HUDEP-2 (cell line): Measurements from ENCODE around the gene BMF.
"Not testable (repeated sequence)": the region's sequence is repeated elsewhere in the genome, so short reads cannot be mapped to it uniquely, and the experiment has no call there.

Source experiments
- DNase-seq, 76 experiments: peaks; one replicate each; lab custom pipeline; 2025; ENCODE audit not compliant: unreplicated experiment in 76 of 76; lab: John Stamatoyannopoulos, UW

BMF gene, protein sequence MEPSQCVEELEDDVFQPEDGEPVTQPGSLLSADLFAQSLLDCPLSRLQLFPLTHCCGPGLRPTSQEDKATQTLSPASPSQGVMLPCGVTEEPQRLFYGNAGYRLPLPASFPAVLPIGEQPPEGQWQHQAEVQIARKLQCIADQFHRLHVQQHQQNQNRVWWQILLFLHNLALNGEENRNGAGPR

DNA sequence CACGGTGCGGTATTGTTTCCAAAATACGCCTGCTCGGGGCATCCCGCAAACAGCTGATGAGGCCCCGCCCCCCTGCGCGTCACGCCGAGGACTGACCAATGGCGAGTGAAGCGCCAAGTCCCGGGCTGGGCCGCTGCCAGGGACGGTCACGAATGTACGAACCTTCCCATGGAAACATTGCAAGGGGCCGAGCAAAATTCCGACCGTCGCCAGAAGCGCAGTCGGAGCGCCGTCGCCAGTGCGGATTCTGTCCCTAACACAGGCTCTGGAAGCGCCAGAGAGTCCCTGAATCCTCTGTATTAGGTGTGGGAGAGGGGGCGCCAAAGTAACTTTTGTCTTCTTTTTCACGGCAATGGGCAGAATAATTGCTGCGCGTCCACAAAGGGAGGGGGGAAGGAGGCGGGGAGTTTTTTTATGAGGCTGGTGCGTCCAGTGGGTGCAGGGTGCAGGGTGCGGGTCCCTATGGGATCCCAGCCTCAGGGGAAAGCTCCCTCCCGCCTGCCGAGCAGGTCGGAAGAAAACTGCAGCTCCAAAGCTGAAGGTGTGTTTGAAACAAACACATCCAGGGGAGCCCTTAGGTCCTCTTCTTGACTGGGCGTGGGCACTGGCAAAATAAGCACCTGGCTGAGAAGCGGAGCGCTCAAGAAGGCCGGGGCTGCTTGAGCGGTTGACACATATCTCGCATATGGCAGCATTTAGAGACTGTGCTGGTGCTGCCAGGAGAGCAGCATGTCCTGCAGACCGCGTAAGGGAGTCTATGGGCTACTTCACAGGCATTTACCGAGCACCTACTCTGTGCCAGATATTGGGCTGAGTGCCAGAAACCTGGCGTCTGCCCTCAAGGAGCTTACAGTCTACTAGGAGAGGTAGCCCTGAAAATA, at the start of gene BMF:
TSS of gene BMF (minus strand) at position 25 of the 881 bp plus-strand sequence. CDS start 2,793 bp downstream, outside the sequence.
- peak in 75 of 76 experiments; percentile 78 to 99 (median 98) for DNase-seq

DNA sequence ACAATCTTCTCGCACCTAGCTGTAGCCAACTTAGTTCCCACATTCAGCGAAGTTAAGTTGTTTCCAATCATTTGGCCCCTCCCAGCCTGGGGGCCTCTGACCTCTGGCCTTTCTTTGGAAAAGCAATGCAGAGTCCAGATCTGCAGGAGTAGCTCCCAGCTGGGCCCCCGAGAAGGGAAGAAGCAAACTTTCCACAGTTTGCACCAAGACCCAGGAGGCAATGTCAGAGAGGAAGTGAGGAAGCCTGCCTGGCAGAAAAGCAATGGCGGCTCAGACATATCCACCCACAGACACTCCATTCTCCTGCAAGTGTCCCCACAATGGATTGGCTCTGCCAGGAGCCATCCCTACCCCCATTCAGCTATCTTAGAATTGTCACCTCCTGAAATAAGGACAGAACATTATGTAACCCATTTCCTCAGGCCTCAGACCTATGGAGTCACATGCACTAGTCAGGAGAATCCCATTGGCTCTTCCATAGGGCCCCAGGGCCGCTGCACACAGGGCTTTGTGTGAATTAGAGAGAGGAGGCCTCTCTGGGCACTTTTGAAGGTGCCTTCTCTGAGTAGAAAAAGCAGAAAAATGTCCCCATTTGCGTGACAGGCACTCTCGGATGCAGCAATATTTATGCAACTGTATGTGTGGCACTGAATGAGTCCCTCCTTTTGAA, 49.2 kb upstream of the BMF start:
- DNase-seq = no peak

DNA sequence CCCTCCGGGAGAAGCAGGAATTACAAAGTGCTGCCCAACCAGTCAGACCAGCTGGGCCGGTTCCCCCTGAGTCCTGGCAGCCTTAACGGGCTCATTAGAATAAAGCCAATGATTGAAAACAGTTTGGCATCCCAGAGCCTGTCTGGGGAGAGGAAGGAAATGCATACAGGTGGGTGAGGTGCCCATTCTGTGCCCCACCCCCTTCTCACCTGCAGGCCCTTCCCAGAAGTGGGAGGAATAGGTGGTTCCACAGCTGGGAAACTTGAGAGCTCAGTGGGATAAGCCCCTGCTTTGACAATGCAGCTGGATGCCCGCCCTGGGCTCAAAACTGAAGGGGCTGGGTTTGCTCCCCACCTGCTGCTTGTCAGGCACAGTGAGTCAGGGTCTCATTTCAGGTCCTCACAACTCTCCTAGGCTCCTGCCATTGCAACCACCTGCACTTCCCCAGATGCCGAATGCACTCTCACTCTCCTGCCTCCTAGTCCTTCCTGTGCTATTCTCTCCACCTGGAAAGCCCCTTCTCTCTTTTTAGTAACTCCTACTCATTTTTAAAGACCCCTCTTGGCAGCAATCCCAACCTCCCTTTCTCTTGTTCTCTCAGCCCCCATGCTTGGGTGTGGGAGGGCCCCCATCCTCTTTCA, 46.7 kb upstream of the BMF start:
- DNase-seq = no peak

DNA sequence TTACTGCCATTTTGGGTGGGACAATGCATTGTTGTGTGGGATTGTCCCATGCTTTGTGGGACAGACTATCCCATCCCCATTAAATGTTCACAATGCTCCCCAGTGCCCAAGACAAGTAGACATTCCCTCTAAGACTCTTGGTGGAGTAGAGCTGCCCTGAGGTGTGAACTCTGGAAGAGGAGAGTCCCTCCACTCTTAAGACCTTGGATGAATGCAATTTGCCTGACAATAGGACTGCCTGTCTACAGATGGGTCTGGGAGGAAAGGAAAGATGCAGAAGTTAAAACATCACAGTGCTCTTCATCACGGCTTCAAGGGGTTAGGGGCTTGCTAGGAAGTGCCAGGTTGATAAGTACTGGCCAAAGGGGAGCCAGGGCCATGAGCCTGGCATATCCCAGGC, 46.1 kb upstream of the BMF start:
- not testable (repeated sequence) for DNase-seq

DNA sequence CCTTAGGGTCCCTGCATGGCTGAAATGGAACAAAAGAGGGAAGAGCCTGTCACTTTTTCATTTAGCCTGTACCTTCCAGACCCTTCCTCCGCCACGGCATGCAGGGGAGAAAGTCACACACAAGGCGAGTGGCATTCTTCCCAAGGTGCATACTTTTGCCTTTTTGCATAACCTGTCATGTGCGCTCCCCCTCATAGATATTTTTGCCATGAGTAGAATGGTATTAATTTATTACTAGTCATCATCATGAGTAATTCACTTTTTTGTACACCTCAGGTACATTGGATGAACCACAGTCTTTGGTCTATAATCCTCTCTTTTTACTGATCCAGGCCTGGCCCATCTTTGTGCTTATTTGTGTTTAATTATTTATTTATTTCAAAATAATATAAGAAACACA, 43.3 kb upstream of the BMF start:
- DNase-seq = no peak

DNA sequence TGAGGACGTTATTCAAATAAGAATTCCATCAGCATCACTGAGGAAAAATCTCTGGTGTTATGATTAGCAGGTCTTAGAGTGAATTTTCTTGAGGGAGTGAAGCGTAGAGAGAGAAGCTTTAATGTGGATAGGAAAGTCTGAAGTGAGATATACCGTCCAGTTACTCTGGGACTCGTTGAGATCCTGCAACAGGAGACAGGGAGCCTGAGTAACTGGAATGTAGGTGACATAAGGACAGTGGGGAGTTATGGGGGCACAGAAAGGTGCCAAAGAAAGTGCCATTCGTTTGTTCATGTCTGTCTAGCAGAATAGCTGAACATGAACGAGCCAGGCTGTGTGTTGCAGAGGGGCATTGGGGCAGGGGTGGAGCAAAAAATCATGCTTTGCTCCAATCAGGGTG, 42.8 kb upstream of the BMF start:
- no peak for DNase-seq

DNA sequence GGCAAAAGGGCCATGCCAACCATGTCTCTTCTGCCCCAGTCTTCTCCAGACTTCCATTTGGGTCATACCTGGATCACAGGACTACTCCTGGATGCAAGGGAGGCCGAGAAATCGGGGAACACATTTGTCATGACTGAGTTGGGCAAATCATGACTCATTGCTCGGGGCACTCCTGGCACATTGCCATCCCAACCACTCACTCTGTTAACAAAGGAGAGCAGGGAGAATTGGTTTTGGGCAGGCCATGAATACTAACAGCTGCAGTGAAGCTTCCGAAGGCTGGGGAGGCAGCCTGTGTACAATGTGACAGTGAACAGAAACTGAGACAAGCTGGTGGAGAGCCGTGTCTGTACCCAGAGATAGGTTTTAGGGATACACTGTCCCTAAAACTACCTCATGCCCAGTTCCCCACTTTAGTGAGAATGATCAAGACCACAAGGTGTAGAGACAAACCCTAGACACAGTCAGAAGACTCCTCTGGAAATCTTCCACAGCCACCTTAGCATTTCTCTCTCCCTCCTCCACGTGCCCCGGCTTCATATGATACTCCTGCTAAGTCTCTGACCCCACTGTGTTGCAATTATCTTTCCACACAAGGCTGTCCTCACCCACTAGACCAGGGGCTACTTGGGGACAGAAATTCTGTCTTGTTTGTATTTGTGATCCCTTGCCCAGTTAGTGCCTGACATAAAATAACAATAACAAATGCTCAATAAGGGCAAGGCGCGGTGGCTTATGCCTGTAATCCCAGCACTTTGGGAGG, 41.7 kb upstream of the BMF start:
- DNase-seq = peak in 22 of 76 experiments; percentile 7 to 34 (median 19)

DNA sequence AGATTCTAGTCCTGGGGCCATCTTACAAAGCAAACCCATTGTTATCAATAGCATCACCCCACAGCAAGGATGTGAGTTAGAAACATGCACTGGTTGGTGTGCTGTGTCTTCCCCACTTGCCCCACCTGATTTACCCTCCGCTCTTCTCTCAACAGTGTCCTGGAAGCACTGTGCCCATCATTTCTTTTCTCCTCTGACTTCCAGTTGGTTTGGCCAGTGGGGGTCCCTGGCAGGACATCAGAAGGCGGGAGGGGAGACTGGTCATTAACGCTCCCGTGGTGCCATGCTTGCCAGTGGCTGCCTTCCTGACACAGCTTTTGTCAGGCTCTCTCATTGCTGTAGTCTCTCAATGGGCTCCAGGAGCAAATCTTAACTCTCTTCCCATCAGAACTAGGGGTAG, 40.7 kb upstream of the BMF start:
- no peak for DNase-seq

DNA sequence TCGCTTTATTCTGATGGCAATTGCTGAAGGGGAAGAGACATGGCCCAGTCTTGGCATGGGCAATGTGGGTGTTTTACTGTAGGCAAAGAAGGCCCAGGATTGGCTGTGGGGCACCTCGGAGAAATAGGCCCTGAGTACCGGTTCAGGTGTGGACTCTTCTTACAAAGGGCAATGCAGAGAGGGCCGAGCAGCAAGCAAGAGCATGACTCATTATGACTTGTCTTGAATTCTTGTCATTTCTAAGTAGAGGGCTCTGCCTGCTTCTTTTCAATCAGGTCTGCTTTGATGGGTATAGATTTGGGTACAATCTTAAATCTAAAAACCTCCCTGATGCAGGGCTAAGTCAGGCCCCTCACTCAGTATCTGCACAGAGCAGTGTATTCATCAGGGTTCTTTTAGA, 37.4 kb upstream of the BMF start:
- no peak for DNase-seq

DNA sequence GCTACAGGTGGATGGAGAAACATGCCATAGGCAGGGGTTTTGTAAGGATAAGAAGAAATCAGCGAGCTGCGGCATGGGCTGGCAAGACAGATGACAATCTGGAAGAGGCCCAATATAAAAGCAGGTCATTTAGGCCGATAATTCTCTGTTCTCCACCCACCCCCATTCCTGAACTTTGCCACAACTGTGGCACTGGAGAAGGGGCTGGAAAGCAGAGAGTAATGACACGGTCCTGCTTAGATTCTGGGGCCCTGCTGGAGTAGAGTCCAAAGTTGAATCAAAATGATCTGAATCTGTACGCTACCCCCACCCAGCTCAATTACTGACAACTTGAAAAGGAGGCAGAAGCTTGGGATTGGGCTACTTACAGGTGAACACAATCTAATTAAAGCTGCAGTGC, 33.7 kb upstream of the BMF start:
- no peak for DNase-seq

DNA sequence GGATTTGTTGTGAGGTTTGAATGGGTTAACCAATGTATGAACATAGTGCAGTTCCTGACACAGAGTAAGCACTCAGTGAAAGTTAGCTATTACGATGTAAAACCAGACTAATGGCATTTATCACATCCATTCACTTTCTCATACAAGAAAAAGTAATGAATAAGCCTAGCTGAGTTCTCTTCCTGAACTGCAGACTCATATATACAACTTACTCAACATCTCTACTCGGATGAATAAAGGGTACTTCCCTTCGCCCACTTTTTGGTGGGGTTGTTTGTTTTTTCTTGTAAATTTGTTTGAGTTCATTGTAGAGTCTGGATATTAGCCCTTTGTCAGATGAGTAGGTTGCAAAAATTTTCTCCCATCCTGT, 29.5 kb upstream of the BMF start:
- DNase-seq = not testable (repeated sequence)

DNA sequence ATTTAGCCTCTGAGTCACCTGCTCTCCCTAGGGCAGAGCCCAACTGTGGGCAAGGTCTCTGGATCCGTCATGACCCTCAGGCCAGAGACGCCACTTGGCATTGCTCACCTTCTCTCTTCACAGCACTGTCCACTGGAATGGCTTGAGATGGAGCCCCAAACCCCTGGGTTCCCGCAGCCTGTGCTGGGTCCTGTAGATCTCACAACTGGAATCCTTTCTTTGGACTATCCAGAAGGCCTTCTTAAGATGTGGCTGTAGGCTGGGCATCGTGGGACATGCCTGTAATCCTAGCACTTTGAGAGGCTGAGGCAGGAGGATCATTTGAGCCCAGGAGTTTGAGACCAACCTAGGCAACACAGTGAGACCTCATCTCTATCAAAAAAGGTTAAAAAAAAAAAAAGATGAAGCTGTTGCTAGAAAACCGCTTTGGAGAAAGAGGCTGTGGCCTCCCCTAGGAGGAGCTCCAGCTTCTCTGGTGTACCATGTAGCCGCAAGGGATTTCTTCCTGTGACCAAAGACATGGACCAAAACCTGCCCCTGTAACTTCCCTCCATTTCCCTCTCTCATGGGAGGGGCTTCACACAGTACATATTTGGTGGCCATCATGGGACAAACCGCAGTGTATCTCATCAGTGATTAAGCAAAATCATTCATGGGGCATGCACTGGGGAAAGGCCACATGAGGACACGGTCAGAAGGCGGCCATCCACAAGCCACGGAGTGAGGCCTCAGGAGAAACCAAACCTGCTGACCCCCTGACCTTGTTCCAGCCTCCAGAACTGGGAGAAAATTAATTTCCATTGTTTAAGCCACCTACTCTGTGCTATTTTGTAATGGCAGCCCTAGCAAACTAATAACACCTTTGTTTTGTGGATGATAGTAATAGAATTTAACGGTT, 28.9 kb upstream of the BMF start:
- DNase-seq = no peak

DNA sequence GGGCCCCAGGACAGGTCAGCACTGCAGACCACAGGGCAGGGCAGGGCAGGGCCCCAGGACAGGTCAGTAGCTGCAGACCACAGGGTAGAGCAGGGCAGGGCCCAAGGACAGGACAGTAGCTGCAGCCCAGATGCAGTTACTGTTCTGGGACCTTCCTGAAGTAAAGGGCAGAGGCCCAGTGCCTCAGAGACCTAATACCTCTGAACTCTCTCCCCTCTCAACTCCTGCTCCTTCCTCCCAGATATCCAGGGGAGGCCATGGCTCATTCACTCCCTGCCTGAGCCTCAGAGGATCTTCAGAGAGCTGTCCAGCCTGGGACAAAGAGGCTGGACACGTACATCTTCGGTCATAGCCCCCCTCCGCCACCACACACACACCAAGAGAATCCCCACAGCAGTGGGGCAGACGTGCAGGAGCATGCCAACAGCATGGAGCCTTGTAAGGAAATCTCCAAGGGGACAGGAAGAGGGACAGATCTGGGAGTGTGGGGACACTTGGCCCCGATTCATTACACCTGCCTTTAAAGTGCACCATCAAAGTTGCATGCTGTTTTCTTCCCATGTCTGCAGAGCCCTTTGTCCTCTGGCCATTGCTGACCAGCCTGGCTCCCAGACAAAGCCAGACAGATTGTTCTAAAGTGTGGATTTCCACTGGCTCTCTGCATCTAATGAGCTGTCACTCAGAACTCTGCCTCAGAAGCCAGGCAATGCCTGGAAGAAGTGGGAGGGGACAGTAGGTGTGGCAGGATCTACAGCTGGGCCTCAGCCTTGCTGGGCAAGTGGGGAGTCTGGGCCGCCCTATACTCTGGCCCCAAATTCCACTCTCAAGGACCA, 28.0 kb upstream of the BMF start:
- no peak for DNase-seq

DNA sequence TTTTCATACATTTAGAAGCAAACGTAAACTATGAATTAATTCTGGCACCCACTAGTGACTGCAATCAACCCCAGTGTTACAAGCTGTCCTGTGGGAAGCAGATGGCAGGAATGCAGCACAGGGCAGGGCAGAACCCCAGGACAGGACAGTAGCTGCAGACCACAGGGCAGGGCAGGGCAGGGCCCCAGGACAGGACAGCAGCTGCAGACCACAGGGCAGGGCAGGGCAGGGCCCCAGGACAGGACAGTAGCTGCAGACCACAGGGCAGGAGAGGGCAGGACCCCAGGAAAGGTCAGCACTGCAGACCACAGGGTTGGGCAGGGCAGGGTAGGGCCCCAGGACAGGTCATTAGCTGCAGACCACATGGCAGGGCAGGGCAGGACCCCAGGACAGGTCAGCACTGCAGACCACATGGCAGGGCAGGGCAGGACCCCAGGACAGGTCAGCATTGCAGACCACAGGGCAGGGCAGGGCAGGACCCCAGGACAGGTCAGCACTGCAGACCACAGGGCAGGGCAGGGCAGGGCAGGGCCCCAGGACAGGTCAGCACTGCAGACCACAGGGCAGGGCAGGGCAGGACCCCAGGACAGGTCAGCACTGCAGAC, 27.3 kb upstream of the BMF start:
- not testable (repeated sequence) for DNase-seq

DNA sequence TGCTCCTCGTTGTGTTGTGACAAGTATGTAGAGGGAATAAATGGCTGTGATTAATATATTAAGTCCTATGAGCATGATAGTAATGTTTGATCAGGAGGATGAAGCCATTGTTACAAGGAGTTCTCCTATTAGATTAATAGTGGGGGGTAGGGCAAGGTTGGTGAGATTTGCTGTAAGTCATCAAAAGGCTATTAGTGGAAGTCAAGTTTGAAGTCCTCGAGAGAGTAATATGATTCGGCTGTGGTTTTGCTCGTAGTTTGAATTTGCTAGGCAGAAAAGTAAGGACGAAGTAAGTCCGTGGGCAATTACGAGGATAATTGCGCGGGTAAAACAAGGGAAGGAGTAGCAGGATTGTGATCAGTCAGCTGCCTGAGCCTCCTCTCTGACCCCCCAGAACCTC, 26.2 kb upstream of the BMF start:
- no peak for DNase-seq

DNA sequence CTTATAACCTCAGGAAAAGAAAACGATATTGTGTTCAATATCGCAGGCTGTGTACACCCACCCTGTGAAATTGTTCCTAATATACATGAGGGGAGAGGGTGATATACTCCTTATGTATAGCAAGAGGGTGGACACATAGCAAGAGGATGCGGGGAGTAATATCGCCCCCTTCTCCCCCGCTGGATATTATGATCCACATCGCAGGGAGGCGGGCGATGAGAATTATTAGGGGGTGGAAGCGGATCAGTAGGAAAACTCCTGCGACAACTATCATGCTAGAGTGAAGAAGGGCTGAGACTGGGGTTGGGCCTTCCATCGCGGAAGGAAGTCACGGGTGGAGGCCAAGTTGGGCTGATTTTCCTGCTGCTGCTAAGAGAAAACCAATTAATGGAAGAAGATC, 24.9 kb upstream of the BMF start:
- no peak for DNase-seq

DNA sequence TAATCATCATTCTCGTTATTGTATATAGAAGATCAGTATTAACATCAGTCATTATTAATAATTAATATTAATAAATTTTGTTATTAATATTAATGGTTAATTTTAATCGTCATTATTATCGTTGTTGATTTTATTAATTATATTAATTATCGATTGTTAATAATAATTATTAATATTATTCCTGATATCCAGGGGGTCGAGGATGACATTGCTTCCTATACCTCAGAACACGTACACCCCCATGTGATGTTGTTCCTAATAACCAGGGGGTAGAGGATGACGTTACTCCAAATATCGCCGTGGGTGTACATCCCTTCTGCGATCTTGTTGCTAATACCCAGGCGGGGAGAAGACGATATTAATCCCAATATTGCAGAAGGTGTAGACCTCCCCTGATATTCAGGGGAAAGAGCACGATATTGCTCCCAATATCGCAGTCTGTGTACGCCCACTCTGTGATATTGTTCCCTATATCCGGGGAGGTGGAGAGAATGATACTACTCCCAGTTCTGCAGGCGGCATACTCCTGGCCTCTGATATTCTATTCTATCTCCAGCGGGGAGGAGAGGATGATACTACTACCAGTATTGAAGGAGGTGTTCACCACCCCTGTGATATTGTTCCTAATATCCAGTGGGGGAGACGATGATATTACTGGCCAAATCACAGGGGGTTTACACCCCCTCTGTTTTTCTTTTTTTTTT, 22.3 kb upstream of the BMF start:
- peak in 1 of 76 experiments; percentile 8 for DNase-seq

DNA sequence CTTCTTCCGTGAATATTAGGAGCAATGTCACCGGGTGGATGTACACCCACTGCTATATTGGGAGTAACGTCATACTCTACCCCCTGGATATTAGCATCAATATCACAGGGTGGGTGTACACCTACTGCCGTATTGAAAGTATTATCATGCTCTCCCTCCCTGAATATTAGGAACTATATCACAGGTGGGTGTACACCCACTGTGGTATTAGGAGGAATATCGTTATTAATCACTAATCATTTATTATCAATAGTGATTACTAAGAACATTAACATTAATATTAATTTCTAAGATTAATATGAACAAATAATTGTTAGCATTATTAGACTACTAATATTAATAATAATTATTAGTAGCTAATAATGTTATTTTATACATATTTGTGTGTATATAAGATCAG, 21.4 kb upstream of the BMF start:
- DNase-seq = no peak
